ENCODE results near the gene DNAH17. TPM values are rescaled to one million over a fixed set of nuclear protein-coding genes. Genes with fewer than 3 reads are reported as not detected.
A peak's percentile ranks its signal among the peaks of the same experiment; 100 is the strongest.

The DNAH17 gene
- total RNA-seq, 1 donor from 2014 or later, result 1.3 TPM

GRCh38 chr17:78501241-78502036, 75.8 kb downstream of the DNAH17 start:
- DNase-seq, result no peak
- H3K9me3 Mint-ChIP-seq (ENCODE audit: unreplicated experiment), result no peaks in the 10 kb centered on the region
- H3K36me3 Mint-ChIP-seq (ENCODE audit: unreplicated experiment), result no peaks in the 10 kb centered on the region
- no peak for TF ChIP-seq CTCF (IDR thresholded peaks at IDR 0.05; ENCODE audit: partially characterized antibody, unreplicated experiment)
- peaks cover 3% of the 10 kb centered on the region for H3K27me3 Mint-ChIP-seq (ENCODE audit: unreplicated experiment)
- H3K4me3 Mint-ChIP-seq (ENCODE audit: unreplicated experiment), result no peak overlapping the region
- H3K27ac Mint-ChIP-seq (ENCODE audit: unreplicated experiment), result no peak overlapping the region
- H3K4me1 Mint-ChIP-seq (ENCODE audit: low read depth, unreplicated experiment), result no peaks in the 10 kb centered on the region

- H3K36me3 Mint-ChIP-seq (ENCODE audit: unreplicated experiment), result no peaks in the 10 kb centered on the region
- no peaks in the 10 kb centered on the region for H3K4me1 Mint-ChIP-seq (ENCODE audit: low read depth, unreplicated experiment)
- no peaks in the 10 kb centered on the region for H3K9me3 Mint-ChIP-seq (ENCODE audit: unreplicated experiment)
- no peak overlapping the region for H3K4me3 Mint-ChIP-seq (ENCODE audit: unreplicated experiment)
- no peak for TF ChIP-seq CTCF (IDR thresholded peaks at IDR 0.05; ENCODE audit: partially characterized antibody, unreplicated experiment)
- no peak overlapping the region for H3K27ac Mint-ChIP-seq (ENCODE audit: unreplicated experiment)
- no peak for DNase-seq
- peaks cover 3% of the 10 kb centered on the region for H3K27me3 Mint-ChIP-seq (ENCODE audit: unreplicated experiment)
Observed at GRCh38 chr17:78500806-78501205, 76.4 kb downstream of the DNAH17 start.

GRCh38 chr17:78499715-78500540, 77.3 kb downstream of the DNAH17 start:
- Mint-ChIP-seq H3K36me3 (ENCODE audit: unreplicated experiment) (no peaks in the 10 kb centered on the region), H3K4me1 (ENCODE audit: low read depth, unreplicated experiment) (no peaks in the 10 kb centered on the region), H3K27me3 (ENCODE audit: unreplicated experiment) (peaks cover 3% of the 10 kb centered on the region), H3K4me3 (ENCODE audit: unreplicated experiment) (no peak overlapping the region), H3K9me3 (ENCODE audit: unreplicated experiment) (no peaks in the 10 kb centered on the region), H3K27ac (ENCODE audit: unreplicated experiment) (no peak overlapping the region)
- no peak for DNase-seq
- no peak for TF ChIP-seq CTCF (IDR thresholded peaks at IDR 0.05; ENCODE audit: partially characterized antibody, unreplicated experiment)

GRCh38 chr17:78498848-78499247, 78.3 kb downstream of the DNAH17 start:
- DNase-seq, result no peak
- Mint-ChIP-seq H3K9me3 (ENCODE audit: unreplicated experiment) (no peaks in the 10 kb centered on the region), H3K27me3 (ENCODE audit: unreplicated experiment) (peaks cover 3% of the 10 kb centered on the region), H3K27ac (ENCODE audit: unreplicated experiment) (no peak overlapping the region), H3K36me3 (ENCODE audit: unreplicated experiment) (no peaks in the 10 kb centered on the region), H3K4me3 (ENCODE audit: unreplicated experiment) (no peak overlapping the region), H3K4me1 (ENCODE audit: low read depth, unreplicated experiment) (no peaks in the 10 kb centered on the region)
- no peak for TF ChIP-seq CTCF (IDR thresholded peaks at IDR 0.05; ENCODE audit: partially characterized antibody, unreplicated experiment)

- Mint-ChIP-seq H3K27me3 (ENCODE audit: unreplicated experiment) (peaks cover 6% of the 10 kb centered on the region), H3K4me3 (ENCODE audit: unreplicated experiment) (no peak overlapping the region), H3K9me3 (ENCODE audit: unreplicated experiment) (no peaks in the 10 kb centered on the region), H3K4me1 (ENCODE audit: low read depth, unreplicated experiment) (peaks cover 4% of the 10 kb centered on the region), H3K27ac (ENCODE audit: unreplicated experiment) (no peak overlapping the region), H3K36me3 (ENCODE audit: unreplicated experiment) (no peaks in the 10 kb centered on the region)
- peak; percentile 42 for TF ChIP-seq CTCF (IDR thresholded peaks at IDR 0.05; ENCODE audit: partially characterized antibody, unreplicated experiment)
- peak; percentile 76 for DNase-seq
Observed at GRCh38 chr17:78497115-78497540, 80.1 kb downstream of the DNAH17 start.
